ENCODE data around the gene A4GNT.

The A4GNT gene

GRCh38 chr3:138078901-138079344 is 53.3 kb downstream of the A4GNT start:
- no peaks in the 10 kb centered on the region; the same call in 1 of the 2 replicates for H3K36me3 ChIP-seq (ENCODE audit: insufficient read depth, low read length)
- no peak for DNase-seq (ENCODE audit: low read depth, low spot score)
- no peak overlapping the region for H3K9ac ChIP-seq (ENCODE audit: insufficient read length)
- H3K9me3 ChIP-seq (ENCODE audit: low read depth, low read length), result no peaks in the 10 kb centered on the region
- no peak overlapping the region for H3K4me3 ChIP-seq
- TF ChIP-seq EZH2 (IDR thresholded peaks at IDR 0.05), result no peak
- TF ChIP-seq POLR2AphosphoS5 (IDR thresholded peaks at IDR 0.05; ENCODE audit: borderline replicate concordance, low read depth, low read length), result no peak
- TF ChIP-seq FOXP2 (optimal IDR thresholded peaks at IDR 0.05; ENCODE audit: control extremely low read depth, extremely low read length, insufficient read depth), result no peak
- H3K27ac ChIP-seq, result no peak overlapping the region

GRCh38 chr3:138078096-138078495 is 54.1 kb downstream of the A4GNT start:
- DNase-seq (ENCODE audit: low read depth, low spot score), result no peak
- H3K4me3 ChIP-seq, result no peak overlapping the region
- H3K36me3 ChIP-seq (ENCODE audit: insufficient read depth, low read length), result no peaks in the 10 kb centered on the region
- no peak for TF ChIP-seq EZH2 (IDR thresholded peaks at IDR 0.05)
- TF ChIP-seq POLR2AphosphoS5 (IDR thresholded peaks at IDR 0.05; ENCODE audit: borderline replicate concordance, low read depth, low read length), result no peak
- TF ChIP-seq FOXP2 (optimal IDR thresholded peaks at IDR 0.05; ENCODE audit: control extremely low read depth, extremely low read length, insufficient read depth), result no peak
- H3K27ac ChIP-seq, result no peak overlapping the region
- no peaks in the 10 kb centered on the region for H3K9me3 ChIP-seq (ENCODE audit: low read depth, low read length)
- H3K9ac ChIP-seq (ENCODE audit: insufficient read length), result no peak overlapping the region
